Measurements from ENCODE around the gene RPL13.

- no peak for TF ChIP-seq ZNF274 (IDR thresholded peaks at IDR 0.05; ENCODE audit: borderline replicate concordance, extremely low read depth, low read length)
- TF ChIP-seq, protein P1, sequence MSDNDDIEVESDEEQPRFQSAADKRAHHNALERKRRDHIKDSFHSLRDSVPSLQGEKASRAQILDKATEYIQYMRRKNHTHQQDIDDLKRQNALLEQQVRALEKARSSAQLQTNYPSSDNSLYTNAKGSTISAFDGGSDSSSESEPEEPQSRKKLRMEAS (IDR thresholded peaks at IDR 0.05) = no peak
- no peak for TF ChIP-seq EP300 (IDR thresholded peaks at IDR 0.05; ENCODE audit: borderline replicate concordance in 1 of 2, low read depth in 2 of 2, low read length in 2 of 2)
- no peak for TF ChIP-seq EZH2 (IDR thresholded peaks at IDR 0.05; ENCODE audit: low read depth, low read length, severe bottlenecking)
- no peak for TF ChIP-seq CTCF (IDR thresholded peaks at IDR 0.05; ENCODE audit: control extremely low read depth in 1 of 3, insufficient read depth in 1 of 3, low read depth in 1 of 3, low read length in 3 of 3)
- no peak for TF ChIP-seq TAF7 (optimal IDR thresholded peaks at IDR 0.05; ENCODE audit: borderline replicate concordance, low read depth, low read length)
- TF ChIP-seq ASH2L (IDR thresholded peaks at IDR 0.05; ENCODE audit: low read length) = no peak
- no peak for TF ChIP-seq RNF2 (IDR thresholded peaks at IDR 0.05; ENCODE audit: borderline replicate concordance, low read depth, low read length, missing control alignments, poor library complexity, severe bottlenecking)
- no peak for TF ChIP-seq CEBPB (IDR thresholded peaks at IDR 0.05; ENCODE audit: low read depth, low read length)
- no peak for TF ChIP-seq MAFK (IDR thresholded peaks at IDR 0.05; ENCODE audit: low read depth, low read length)
- no peak for TF ChIP-seq KDM5A (IDR thresholded peaks at IDR 0.05; ENCODE audit: low read length)
Measured at GRCh38 chr16:89557690-89558490, 2.6 kb upstream of the RPL13 start.

Measured in H1 (cell line).